Activated T-helper 17 cell treated with anti-CD3 and anti-CD28 coated beads, Interleukin-2, amount 50 U/mL, for 72 hours (primary cell): ENCODE data around the gene COTL1. TPM values are rescaled to one million over a fixed set of nuclear protein-coding genes. Genes with fewer than 3 reads are reported as not detected.
"Not testable (repeated sequence)": the region's sequence is repeated elsewhere in the genome, so short reads cannot be mapped to it uniquely, and the experiment has no call there.

Source experiments
- ATAC-seq: fragments of 150-1000 bp; cut with Tn5 transposase; replicated peaks from 2 replicates; pipeline ENCODE4 v1.10.0; 2021; ENCODE audit warnings: mild to moderate bottlenecking, moderate library complexity
- H3K27ac Mint-ChIP-seq: one replicate; pipeline ENCODE4 v1.8.0; 2022; ENCODE audit warnings: mixed read lengths
- H3K27me3 Mint-ChIP-seq: one replicate; pipeline ENCODE4 v1.8.0; 2022; ENCODE audit warnings: mixed read lengths
- H3K36me3 Mint-ChIP-seq: one replicate; pipeline ENCODE4 v1.8.0; 2022; ENCODE audit warnings: low read depth, mild to moderate bottlenecking, mixed read lengths
- H3K4me1 Mint-ChIP-seq: one replicate; pipeline ENCODE4 v1.8.0; 2022; ENCODE audit warnings: mixed read lengths
- H3K4me3 Mint-ChIP-seq: one replicate; pipeline ENCODE4 v1.8.0; 2022; ENCODE audit warnings: mild to moderate bottlenecking, mixed read lengths
- H3K9me3 Mint-ChIP-seq: one replicate; pipeline ENCODE4 v1.8.0; 2022; ENCODE audit warnings: mixed read lengths
- total RNA-seq, 2 donors: library from RNA; stranded (reverse); gene quantifications; one replicate each; pipeline ENCODE4 v1.2.3, GENCODE V29; 2022

The COTL1 gene
- total RNA-seq, 2 donors from 2014 or later: 250 to 505 TPM

GRCh38 chr16:84569382-84569987 is 48.4 kb downstream of the COTL1 start:
- Mint-ChIP-seq H3K9me3 (no peaks in the 10 kb centered on the region), H3K27ac (no peak overlapping the region), H3K27me3 (no peaks in the 10 kb centered on the region), H3K4me1 (peaks cover 5% of the 10 kb centered on the region), H3K36me3 (peaks cover 98% of the 10 kb centered on the region), H3K4me3 (no peak overlapping the region)
- no peak for ATAC-seq

GRCh38 chr16:84568066-84568465 is 49.8 kb downstream of the COTL1 start:
- Mint-ChIP-seq H3K27ac (peak overlapping the region; percentile 78), H3K9me3 (no peaks in the 10 kb centered on the region), H3K4me3 (no peak overlapping the region), H3K27me3 (no peaks in the 10 kb centered on the region), H3K36me3 (peaks cover 100% of the 10 kb centered on the region), H3K4me1 (peaks cover 5% of the 10 kb centered on the region)
- no peak for ATAC-seq

GRCh38 chr16:84567286-84567962 is 50.5 kb downstream of the COTL1 start:
- Mint-ChIP-seq H3K27me3 (no peaks in the 10 kb centered on the region), H3K9me3 (no peaks in the 10 kb centered on the region), H3K4me1 (peaks cover 5% of the 10 kb centered on the region), H3K36me3 (peaks cover 94% of the 10 kb centered on the region), H3K27ac (peak overlapping the region; percentile 78), H3K4me3 (no peak overlapping the region)
- peak; percentile 32 for ATAC-seq

GRCh38 chr16:84566545-84567257 is 51.2 kb downstream of the COTL1 start:
- Mint-ChIP-seq H3K27me3 (no peaks in the 10 kb centered on the region), H3K27ac (peak overlapping the region; percentile 68), H3K9me3 (no peaks in the 10 kb centered on the region), H3K4me3 (no peak overlapping the region), H3K4me1 (peaks cover 5% of the 10 kb centered on the region), H3K36me3 (peaks cover 86% of the 10 kb centered on the region)
- ATAC-seq: no peak

- H3K36me3 Mint-ChIP-seq: peaks cover 78% of the 10 kb centered on the region
- peak overlapping the region; percentile 68 for H3K27ac Mint-ChIP-seq
- H3K27me3 Mint-ChIP-seq: no peaks in the 10 kb centered on the region
- H3K4me1 Mint-ChIP-seq: peaks cover 5% of the 10 kb centered on the region
- no peak for ATAC-seq
- H3K4me3 Mint-ChIP-seq: no peak overlapping the region
- no peaks in the 10 kb centered on the region for H3K9me3 Mint-ChIP-seq
These were observed 52.0 kb downstream of the COTL1 start for GRCh38 chr16:84565669-84566495.

GRCh38 chr16:84563786-84564420 is 54.0 kb downstream of the COTL1 start:
- no peak for ATAC-seq
- Mint-ChIP-seq H3K27me3 (no peaks in the 10 kb centered on the region), H3K4me1 (peaks cover 11% of the 10 kb centered on the region), H3K36me3 (peaks cover 58% of the 10 kb centered on the region), H3K4me3 (no peak overlapping the region), H3K9me3 (no peaks in the 10 kb centered on the region), H3K27ac (peak overlapping the region; percentile 69)

GRCh38 chr16:84563064-84563715 is 54.7 kb downstream of the COTL1 start:
- Mint-ChIP-seq H3K27ac (peak overlapping the region; percentile 69), H3K36me3 (peaks cover 51% of the 10 kb centered on the region), H3K4me3 (no peak overlapping the region), H3K4me1 (peaks cover 7% of the 10 kb centered on the region), H3K9me3 (no peaks in the 10 kb centered on the region), H3K27me3 (no peaks in the 10 kb centered on the region)
- ATAC-seq: no peak

GRCh38 chr16:84562174-84562815 is 55.6 kb downstream of the COTL1 start:
- Mint-ChIP-seq H3K9me3 (no peaks in the 10 kb centered on the region), H3K27me3 (no peaks in the 10 kb centered on the region), H3K4me3 (no peak overlapping the region), H3K4me1 (peaks cover 6% of the 10 kb centered on the region), H3K27ac (no peak overlapping the region), H3K36me3 (peaks cover 42% of the 10 kb centered on the region)
- no peak for ATAC-seq

GRCh38 chr16:84561291-84561690 is 56.6 kb downstream of the COTL1 start:
- Mint-ChIP-seq H3K4me1 (peaks cover 6% of the 10 kb centered on the region), H3K27ac (no peak overlapping the region), H3K27me3 (no peaks in the 10 kb centered on the region), H3K36me3 (peaks cover 32% of the 10 kb centered on the region), H3K4me3 (no peak overlapping the region), H3K9me3 (no peaks in the 10 kb centered on the region)
- ATAC-seq: no peak

GRCh38 chr16:84560269-84560668 is 57.6 kb downstream of the COTL1 start:
- no peaks in the 10 kb centered on the region for H3K27me3 Mint-ChIP-seq
- no peak overlapping the region for H3K4me3 Mint-ChIP-seq
- H3K27ac Mint-ChIP-seq: peak overlapping the region; percentile 68
- no peaks in the 10 kb centered on the region for H3K9me3 Mint-ChIP-seq
- H3K36me3 Mint-ChIP-seq: peaks cover 22% of the 10 kb centered on the region
- no peak for ATAC-seq
- H3K4me1 Mint-ChIP-seq: peaks cover 6% of the 10 kb centered on the region

GRCh38 chr16:84559311-84559932 is 58.5 kb downstream of the COTL1 start:
- Mint-ChIP-seq H3K9me3 (no peaks in the 10 kb centered on the region), H3K4me1 (peaks cover 6% of the 10 kb centered on the region)
- peak; percentile 43 for ATAC-seq

GRCh38 chr16:84558850-84559249 is 59.0 kb downstream of the COTL1 start:
- ATAC-seq, H3K4me3 Mint-ChIP-seq, H3K9me3 Mint-ChIP-seq, H3K27me3 Mint-ChIP-seq: not testable (repeated sequence)
- Mint-ChIP-seq H3K36me3 (peaks cover 12% of the 10 kb centered on the region), H3K27ac (peak overlapping the region; percentile 68), H3K4me1 (peaks cover 11% of the 10 kb centered on the region)

More at GRCh38 chr16:84559311-84559932, 58.5 kb downstream of the COTL1 start:
- H3K36me3 Mint-ChIP-seq: peaks cover 14% of the 10 kb centered on the region
- H3K27ac Mint-ChIP-seq: peak overlapping the region; percentile 68
- H3K27me3 Mint-ChIP-seq: no peaks in the 10 kb centered on the region
- H3K4me3 Mint-ChIP-seq: no peak overlapping the region

- H3K27me3 Mint-ChIP-seq: no peaks in the 10 kb centered on the region
- no peak overlapping the region for H3K4me3 Mint-ChIP-seq
- ATAC-seq: no peak
- no peaks in the 10 kb centered on the region for H3K9me3 Mint-ChIP-seq
- H3K4me1 Mint-ChIP-seq: peaks cover 12% of the 10 kb centered on the region
- peak overlapping the region; percentile 70 for H3K27ac Mint-ChIP-seq
- peaks cover 14% of the 10 kb centered on the region for H3K36me3 Mint-ChIP-seq
These were observed 60.4 kb downstream of the COTL1 start for GRCh38 chr16:84557504-84557903.
